HK-2 (cell line): Measurements from ENCODE around the gene LRRC42.
A peak's percentile ranks its signal among the peaks of the same experiment; 100 is the strongest.

ENCODE experiments used
- DNase-seq: peaks from one replicate; pipeline ENCODE4 v3.0.0-alpha.2; 2018; ENCODE audit not compliant: unreplicated experiment

LRRC42 gene

DNA sequence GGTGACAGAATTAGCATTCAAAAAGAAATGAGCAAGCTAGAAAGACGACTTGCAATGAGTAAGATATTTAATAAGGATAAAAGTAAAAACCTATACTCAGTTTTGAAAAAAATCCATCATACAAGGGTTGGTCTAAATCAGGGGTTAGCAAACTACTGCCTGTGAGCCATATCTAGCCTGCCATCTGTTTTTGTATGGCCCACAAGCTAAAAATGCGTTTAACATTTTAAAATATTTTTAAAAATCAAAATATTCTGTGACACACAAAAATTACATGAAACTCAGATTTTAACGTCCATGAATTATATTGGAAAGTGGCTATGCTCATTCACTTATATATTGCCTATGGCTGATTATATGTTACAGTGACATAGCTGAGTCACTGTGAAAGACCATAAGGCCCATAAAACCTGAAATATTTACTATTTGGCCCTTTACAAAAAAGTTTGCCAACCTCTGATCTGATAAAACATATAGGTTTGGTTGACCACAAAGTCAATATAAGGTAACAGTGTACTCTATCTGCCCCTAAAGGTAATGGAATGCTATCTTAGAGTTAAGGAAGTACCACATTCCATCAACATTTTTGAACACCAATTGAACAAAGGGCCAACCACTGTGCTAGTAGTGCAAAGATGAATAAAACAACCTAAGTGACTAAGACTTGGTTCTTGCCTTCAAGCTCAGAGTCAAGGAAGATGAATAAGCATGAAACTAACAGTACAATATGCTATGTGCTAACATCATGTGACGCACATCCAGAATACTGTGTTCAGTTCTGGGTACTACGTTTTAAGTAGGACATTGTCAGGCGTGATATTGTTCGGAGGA, 3.8 kb upstream of the LRRC42 start:
- DNase-seq, result no peak

GRCh38 chr1:53943090-53943489, 3.1 kb upstream of the LRRC42 start:
- DNase-seq, result no peak

DNA sequence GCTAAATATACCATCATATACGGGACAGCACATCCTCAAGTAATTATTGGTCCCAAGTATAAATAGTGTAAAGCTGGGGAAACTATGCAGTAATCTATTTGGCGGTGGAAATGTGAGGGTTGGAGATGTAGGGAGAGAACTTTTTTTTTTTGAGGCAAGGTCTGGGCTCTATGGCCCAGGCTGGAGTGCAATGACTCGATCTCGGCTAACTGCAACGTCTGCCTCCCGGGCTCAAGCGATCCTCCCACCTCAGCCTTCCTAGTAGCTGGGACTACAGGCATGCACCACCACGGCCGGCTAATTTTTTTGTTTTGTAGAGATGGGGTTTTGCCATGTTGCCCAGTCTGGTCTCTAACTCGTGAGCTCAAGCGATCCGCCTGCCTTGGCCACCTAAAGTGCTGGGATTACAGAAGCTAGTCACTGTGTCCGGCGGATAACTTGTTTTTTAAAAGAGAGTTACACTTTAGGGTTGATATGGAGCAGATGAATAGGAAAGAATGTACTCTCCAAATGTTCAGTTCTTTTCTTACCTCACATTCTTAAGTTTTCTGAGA, 2.6 kb upstream of the LRRC42 start:
- no peak for DNase-seq

DNA sequence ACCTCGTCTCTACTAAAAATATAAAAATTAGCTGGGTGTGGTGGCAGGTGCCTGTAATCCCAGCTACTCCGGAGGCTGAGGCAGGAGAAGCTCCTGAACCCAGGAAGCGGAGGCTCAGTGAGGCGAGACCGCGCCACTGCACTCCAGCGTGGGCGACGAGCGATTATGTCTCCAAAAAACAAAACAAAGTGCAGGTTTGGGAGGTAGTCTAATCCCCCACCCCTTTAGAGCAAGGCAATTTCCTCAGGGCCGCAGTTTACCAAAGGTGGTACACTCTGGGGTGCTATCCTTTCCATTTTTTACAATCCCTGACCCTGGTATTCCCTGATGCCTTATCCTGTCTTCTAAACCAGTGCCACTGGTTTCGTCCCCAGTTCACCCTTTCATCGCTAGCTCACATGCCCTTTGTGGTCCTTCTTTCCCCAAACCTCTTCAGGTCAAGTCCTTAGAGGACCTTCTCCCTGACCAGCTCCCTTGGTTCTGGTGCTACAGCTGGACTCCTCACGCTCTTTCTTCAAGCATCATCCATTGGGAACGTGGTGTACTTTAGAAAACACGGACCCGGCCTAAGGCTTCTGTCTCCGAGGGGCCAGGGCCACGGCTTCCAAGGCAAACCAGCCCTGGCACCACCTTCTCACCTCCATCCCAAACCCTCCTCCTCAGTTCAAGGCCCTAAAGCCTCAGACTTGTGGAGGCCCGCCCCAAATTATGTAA, 1.5 kb upstream of the LRRC42 start:
- no peak for DNase-seq

DNA sequence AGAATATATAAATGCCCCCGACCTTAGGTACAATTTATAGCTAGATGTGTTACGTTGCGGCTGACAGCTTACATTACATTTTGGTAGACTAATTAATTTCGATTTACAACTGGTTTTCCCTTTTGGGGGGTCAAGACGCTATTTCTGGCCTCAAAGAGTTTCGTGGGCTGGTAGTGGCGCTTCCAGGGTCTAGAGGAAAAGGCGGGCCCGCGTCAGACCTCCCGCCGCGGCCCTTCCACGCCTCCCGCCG, 1.0 kb upstream of the LRRC42 start:
- no peak for DNase-seq

GRCh38 chr1:53945433-53946251, 508 bp upstream of the LRRC42 start, which contains the start of gene IFT25:
Gene IFT25, minus strand, starts transcription at chr1:53945699. Its CDS starts 5,617 bp downstream, at chr1:53940082.
- peak; percentile 99 for DNase-seq

DNA sequence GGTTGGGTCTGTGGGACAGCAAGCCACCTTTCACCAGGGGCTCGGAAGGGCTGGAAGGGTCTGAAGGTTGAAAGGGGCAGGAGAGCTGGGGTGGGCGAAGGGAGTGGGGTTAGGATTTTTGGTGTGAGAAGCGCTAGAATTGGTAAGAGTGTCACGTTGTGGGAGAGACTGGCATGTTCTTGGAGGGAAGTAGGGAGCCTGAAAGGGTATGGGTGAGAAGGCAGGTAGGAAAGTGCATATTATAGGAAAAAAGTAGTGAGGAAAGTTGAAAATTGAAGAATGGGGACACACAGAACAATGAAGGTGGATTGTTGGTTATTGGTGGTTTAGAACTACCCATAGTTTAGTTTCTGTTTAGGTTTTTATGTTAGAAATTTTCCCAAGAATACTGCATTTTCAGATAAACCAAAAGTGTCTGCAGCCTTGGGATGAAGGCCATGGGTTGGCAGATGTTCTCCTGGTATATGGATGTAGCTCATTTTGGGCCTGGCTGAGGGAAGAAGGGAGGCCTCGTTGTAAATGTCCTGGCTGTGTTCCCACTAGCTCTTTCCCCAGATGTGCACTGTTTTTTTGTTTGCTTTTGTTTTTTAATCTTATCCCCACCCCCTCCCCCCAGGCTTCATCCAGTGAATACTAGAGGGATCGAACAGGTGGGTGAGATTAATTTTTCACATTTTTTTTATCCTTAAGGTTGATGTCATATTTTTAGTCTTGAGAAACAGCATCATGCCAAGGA, 1.2 kb downstream of the LRRC42 start:
- no peak for DNase-seq

- DNase-seq, result no peak
These were observed 2.1 kb downstream of the LRRC42 start for GRCh38 chr1:53948291-53948690.

GRCh38 chr1:53949023-53949990, 3.2 kb downstream of the LRRC42 start:
- DNase-seq, result no peak

DNA sequence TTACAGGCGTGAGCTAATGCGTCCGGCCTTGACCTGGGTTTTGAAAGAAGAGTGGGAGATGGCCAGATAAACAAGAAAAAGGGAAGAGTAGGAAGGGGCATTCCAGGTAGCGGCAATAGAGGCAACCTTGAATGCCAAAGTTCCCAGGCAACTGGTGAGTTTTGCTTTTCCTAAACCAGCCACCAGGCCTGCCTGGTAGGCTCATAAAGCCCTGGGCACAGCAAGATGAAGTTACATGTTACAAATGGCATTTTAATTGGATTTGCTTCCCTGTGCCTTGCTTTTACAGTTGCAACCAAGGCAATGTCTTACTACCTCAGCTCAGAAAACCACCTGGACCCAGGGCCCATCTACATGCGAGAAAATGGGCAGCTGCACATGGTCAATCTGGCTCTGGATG, 5.5 kb downstream of the LRRC42 start:
- DNase-seq, result no peak

- no peak for DNase-seq
These were observed 8.0 kb downstream of the LRRC42 start for GRCh38 chr1:53954128-53954527.

DNA sequence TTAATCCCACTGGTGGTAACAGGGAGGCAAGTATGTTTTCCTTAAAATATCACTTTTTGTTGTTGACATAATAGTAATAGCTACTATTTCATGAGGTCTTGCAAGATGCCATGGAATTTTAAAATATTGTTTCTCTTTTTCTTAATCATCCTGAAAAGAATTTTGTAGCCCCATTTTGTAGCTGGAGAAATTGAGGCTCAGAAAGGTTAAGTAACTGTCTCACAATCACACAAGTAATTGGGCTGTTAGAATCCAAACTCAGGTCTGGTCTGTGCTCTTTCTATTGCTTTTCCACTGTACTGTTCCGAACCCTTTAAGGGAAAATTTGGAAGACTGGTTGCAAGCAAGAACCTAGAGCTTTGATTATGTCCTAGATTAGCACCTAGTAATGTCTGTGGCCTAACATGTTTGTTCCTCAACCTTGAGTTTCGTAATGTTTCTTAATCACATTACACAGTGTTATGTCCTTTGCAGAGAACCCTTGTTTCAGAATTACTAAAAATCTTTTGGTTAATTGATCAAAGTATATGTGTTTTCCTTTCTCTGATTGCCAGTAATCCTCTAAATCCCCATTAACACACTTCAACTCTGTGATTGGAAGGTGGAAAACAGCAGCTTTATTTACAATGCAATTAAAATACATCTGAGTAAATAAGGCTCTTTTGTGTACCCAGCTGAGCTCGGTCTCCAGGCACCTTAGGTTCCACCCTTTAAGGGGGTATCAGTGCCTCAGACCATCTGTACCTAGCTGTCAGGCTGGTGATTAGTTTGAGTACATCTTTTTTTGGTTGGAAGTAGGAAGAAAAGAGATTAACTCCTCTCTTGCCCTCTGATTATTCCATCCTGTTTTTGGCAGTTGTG, 10.4 kb downstream of the LRRC42 start:
- DNase-seq, result no peak

GRCh38 chr1:53957194-53957818, 11.2 kb downstream of the LRRC42 start:
- DNase-seq, result peak; percentile 49

DNA sequence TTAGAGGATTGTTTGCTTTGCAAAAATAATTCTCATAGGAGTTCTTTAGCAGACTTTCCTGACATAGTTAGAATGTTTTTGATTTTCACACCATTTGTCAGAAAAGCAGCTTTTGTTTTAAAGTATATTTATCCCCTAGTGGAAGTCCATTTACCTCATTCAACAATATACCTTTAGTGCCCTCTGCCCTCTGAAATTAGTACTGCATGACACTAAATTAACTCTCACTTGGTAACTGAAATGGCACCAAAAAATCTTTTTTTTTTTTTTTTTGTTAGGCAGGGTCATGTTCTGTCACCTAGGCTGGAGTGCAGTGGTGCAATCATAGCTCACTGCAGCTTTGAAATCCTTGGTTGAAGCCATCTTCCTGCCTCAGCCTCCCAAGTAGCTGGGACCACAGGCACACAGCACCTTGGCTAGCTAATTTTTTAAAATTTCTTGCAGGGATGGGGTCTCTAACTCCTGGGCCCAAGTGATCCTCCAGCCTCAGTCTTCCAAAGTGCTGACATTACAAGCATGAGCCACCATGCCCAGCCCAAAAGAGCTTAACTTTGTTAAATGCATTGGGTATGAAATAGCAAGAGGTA, 13.6 kb downstream of the LRRC42 start:
- no peak for DNase-seq

DNA sequence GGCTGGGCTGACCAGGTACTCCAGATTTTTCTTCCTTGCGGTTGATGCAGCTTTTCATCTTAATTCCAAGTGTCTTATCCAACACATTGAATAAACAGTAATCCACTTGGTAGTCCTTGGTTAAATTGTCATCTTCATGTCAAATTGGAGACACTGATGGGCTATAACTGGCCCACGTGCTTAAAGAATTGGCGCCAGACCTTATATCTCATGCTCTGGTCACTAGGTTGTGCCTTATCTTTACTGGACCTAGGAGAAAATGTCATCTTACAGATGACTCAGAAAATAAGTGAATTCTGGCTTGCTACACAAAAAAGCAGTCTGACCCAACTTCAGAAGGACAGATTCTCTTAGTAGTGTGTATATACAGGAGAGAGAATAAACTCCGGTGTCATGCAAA, 16.2 kb downstream of the LRRC42 start:
- no peak for DNase-seq

DNA sequence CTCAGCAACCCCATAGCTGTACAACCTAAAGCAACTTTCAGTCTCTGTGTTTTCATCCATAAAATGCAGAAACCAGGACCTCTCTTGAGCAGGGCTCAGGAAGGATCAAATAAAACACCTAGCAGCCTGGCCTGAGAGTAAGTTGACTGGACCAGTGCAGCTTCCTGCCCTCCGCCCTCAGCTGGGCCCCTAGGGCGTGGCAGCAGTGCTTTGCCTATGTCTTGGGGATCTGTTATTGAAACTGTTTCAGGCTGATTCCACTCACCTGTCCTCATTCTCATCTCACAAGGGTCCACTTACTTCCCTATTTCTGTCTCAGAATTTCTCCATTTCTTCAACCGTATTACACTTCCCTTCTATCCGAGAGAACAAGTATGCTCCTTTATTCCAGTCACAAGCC, 17.3 kb downstream of the LRRC42 start:
- no peak for DNase-seq

- DNase-seq, result no peak
These were observed 18.0 kb downstream of the LRRC42 start for GRCh38 chr1:53964109-53964508.

DNA sequence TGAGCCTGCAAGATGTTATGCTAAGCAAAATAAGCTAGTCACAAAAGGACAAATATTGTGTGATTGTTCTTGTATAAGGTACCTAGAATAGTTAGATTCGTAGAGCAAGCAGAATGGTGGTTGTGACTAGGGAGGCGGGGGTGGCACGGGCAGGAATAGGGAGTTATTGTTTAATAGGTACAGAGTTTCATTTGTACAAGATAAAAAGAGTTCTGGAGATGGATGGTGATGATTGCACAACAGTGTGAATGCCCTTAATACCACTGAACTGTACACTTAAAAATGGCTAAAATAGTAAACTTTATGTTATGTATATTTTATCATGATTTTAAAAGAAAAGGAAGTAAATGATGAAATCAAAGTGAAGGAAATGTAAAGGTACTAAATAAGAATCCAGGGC, 20.6 kb downstream of the LRRC42 start:
- no peak for DNase-seq
